ENCODE results near the gene LRRTM4. TPM values are rescaled to one million over a fixed set of nuclear protein-coding genes. Genes with fewer than 3 reads are reported as not detected.

The LRRTM4 gene
- polyA plus RNA-seq, 4 donors, result 1.2 to 2.1 (median 1.8) TPM

- DNase-seq (ENCODE audit: low read depth in 4 of 4, low spot score in 3 of 4), result no peak
Measured at GRCh38 chr2:77479395-77479794, 42.8 kb downstream of the LRRTM4 start.

- no peak for DNase-seq (ENCODE audit: low read depth in 4 of 4, low spot score in 3 of 4)
Measured at GRCh38 chr2:77470096-77470495, 52.1 kb downstream of the LRRTM4 start.

- no peak for DNase-seq (ENCODE audit: low read depth in 4 of 4, low spot score in 3 of 4)
Measured at GRCh38 chr2:77469106-77469505, 53.1 kb downstream of the LRRTM4 start.

- no peak for DNase-seq (ENCODE audit: low read depth in 4 of 4, low spot score in 3 of 4)
Measured at GRCh38 chr2:77459840-77460239, 62.3 kb downstream of the LRRTM4 start.

GRCh38 chr2:77458216-77458615 lies 64.0 kb downstream of the LRRTM4 start:
- no peak for DNase-seq (ENCODE audit: low read depth in 4 of 4, low spot score in 3 of 4)

- DNase-seq (ENCODE audit: low read depth in 4 of 4, low spot score in 3 of 4), result no peak
Measured at GRCh38 chr2:77457665-77458064, 64.5 kb downstream of the LRRTM4 start.

GRCh38 chr2:77443076-77443475 lies 79.1 kb downstream of the LRRTM4 start:
- DNase-seq (ENCODE audit: low read depth in 4 of 4, low spot score in 3 of 4), result no peak

GRCh38 chr2:77434880-77435279 lies 87.3 kb downstream of the LRRTM4 start:
- DNase-seq (ENCODE audit: low read depth in 4 of 4, low spot score in 3 of 4), result no peak

GRCh38 chr2:77428946-77429345 lies 93.2 kb downstream of the LRRTM4 start:
- DNase-seq (ENCODE audit: low read depth in 4 of 4, low spot score in 3 of 4), result no peak

- DNase-seq (ENCODE audit: low read depth in 4 of 4, low spot score in 3 of 4), result no peak
Measured at GRCh38 chr2:77421971-77422370, 100.2 kb downstream of the LRRTM4 start.

GRCh38 chr2:77418537-77418936 lies 103.6 kb downstream of the LRRTM4 start:
- no peak for DNase-seq (ENCODE audit: low read depth in 4 of 4, low spot score in 3 of 4)

GRCh38 chr2:77404189-77404588 lies 118.0 kb downstream of the LRRTM4 start:
- no peak for DNase-seq (ENCODE audit: low read depth in 4 of 4, low spot score in 3 of 4)

- no peak for DNase-seq (ENCODE audit: low read depth in 4 of 4, low spot score in 3 of 4)
Measured at GRCh38 chr2:77398970-77399600, 123.1 kb downstream of the LRRTM4 start.

GRCh38 chr2:77397763-77398162 lies 124.4 kb downstream of the LRRTM4 start:
- no peak for DNase-seq (ENCODE audit: low read depth in 4 of 4, low spot score in 3 of 4)

GRCh38 chr2:77395011-77395410 lies 127.2 kb downstream of the LRRTM4 start:
- DNase-seq (ENCODE audit: low read depth in 4 of 4, low spot score in 3 of 4), result no peak

- DNase-seq (ENCODE audit: low read depth in 4 of 4, low spot score in 3 of 4), result no peak
Measured at GRCh38 chr2:77391119-77391518, 131.1 kb downstream of the LRRTM4 start.

- no peak for DNase-seq (ENCODE audit: low read depth in 4 of 4, low spot score in 3 of 4)
Measured at GRCh38 chr2:77387324-77387723, 134.9 kb downstream of the LRRTM4 start.

GRCh38 chr2:77372636-77373035 lies 149.5 kb downstream of the LRRTM4 start:
- DNase-seq (ENCODE audit: low read depth in 4 of 4, low spot score in 3 of 4), result no peak

- DNase-seq (ENCODE audit: low read depth in 4 of 4, low spot score in 3 of 4), result no peak
Measured at GRCh38 chr2:77370511-77370910, 151.7 kb downstream of the LRRTM4 start.

GRCh38 chr2:77363277-77363676 lies 158.9 kb downstream of the LRRTM4 start:
- no peak for DNase-seq (ENCODE audit: low read depth in 4 of 4, low spot score in 3 of 4)

- no peak for DNase-seq (ENCODE audit: low read depth in 4 of 4, low spot score in 3 of 4)
Measured at GRCh38 chr2:77348821-77349220, 173.4 kb downstream of the LRRTM4 start.

- DNase-seq (ENCODE audit: low read depth in 4 of 4, low spot score in 3 of 4), result no peak
Measured at GRCh38 chr2:77336013-77336412, 186.2 kb downstream of the LRRTM4 start.
